ENCODE measurements around the gene DNAJA4. TPM values are rescaled to one million over a fixed set of nuclear protein-coding genes. Genes with fewer than 3 reads are reported as not detected.

Gene DNAJA4
- polyA plus RNA-seq, 2 of the 4 experiments (the other 2 are of a cell fraction) = 0.05 to 0.13 TPM

GRCh38 chr15:78259232-78259631 is 5.1 kb upstream of the DNAJA4 start:
- 35% methylated on average over 3 of the region's 3 CpGs for WGBS (ENCODE audit: missing lambda C conversion rate)
- FAIRE-seq (no peak), DNase-seq (ENCODE audit: low read depth in 1 of 2, low spot score in 1 of 2) (no peak), ATAC-seq (no peak)
- no peak for TF ChIP-seq TP53 (CRISPR knock-in tag; IDR thresholded peaks at IDR 0.05)
- TF ChIP-seq ZNF302 (CRISPR knock-in tag; IDR thresholded peaks at IDR 0.05) = no peak
- TF ChIP-seq NFE2L2 (conservative IDR thresholded peaks at IDR 0.05; ENCODE audit: low read length) = no peak
- TF ChIP-seq ZC3H11A (IDR thresholded peaks at IDR 0.05) = no peak
- no peak for TF ChIP-seq CHD2 (IDR thresholded peaks at IDR 0.05; ENCODE audit: low read length, partially characterized antibody)
- no peak for TF ChIP-seq RARB (CRISPR knock-in tag; IDR thresholded peaks at IDR 0.05)
- TF ChIP-seq MAZ (IDR thresholded peaks at IDR 0.05; ENCODE audit: borderline replicate concordance, low read depth, low read length) = no peak
- no peak for TF ChIP-seq USF2 (IDR thresholded peaks at IDR 0.05)
- no peak for TF ChIP-seq POLR2A (IDR thresholded peaks at IDR 0.05; ENCODE audit: low read length)
- TF ChIP-seq BCL3 (IDR thresholded peaks at IDR 0.05) = no peak
- TF ChIP-seq RFX5 (IDR thresholded peaks at IDR 0.05) = no peak
- TF ChIP-seq FOSB (CRISPR knock-in tag; IDR thresholded peaks at IDR 0.05) = no peak
- no peak for TF ChIP-seq HOXB5 (CRISPR knock-in tag; IDR thresholded peaks at IDR 0.05)
- no peak overlapping the region for H3K4me3 ChIP-seq
- no peak overlapping the region for H3K4me2 ChIP-seq
- CTCF ChIA-PET = interaction anchor here (1.1 to 3.1 kb wide), 2 partner anchors 17 to 82 kb away, joined by 4 to 26 read pairs; no protein-coding TSS in a partner anchor
- H3K9me3 ChIP-seq = no peaks in the 10 kb centered on the region
- H3K27ac ChIP-seq = no peak overlapping the region
- H3K4me1 ChIP-seq = no peaks in the 10 kb centered on the region
- POLR2A ChIA-PET = no interaction called here

- H3K4me2 ChIP-seq = no peak overlapping the region
- 58% methylated on average over 2 of the region's 2 CpGs for WGBS (ENCODE audit: missing lambda C conversion rate)
- no peak for FAIRE-seq
- no peaks in the 10 kb centered on the region for H3K4me1 ChIP-seq
- CTCF ChIA-PET = interaction anchor here (0.6 to 2.4 kb wide), 7 partner anchors 16 to 260 kb away, joined by 3 to 11 read pairs (median 4); no protein-coding TSS in a partner anchor
- no peak for DNase-seq (ENCODE audit: low read depth in 1 of 2, low spot score in 1 of 2)
- H3K9me3 ChIP-seq = no peaks in the 10 kb centered on the region
- POLR2A ChIA-PET = no interaction called here
- no peak overlapping the region for H3K27ac ChIP-seq
- TF ChIP-seq HOXB13 (CRISPR knock-in tag; IDR thresholded peaks at IDR 0.05; ENCODE audit: low read depth) = no peak
- no peak for TF ChIP-seq HMGXB4 (CRISPR knock-in tag; IDR thresholded peaks at IDR 0.05; ENCODE audit: borderline replicate concordance)
- no peak for TF ChIP-seq HES2 (IDR thresholded peaks at IDR 0.05)
- TF ChIP-seq ATOH8 (CRISPR knock-in tag; IDR thresholded peaks at IDR 0.05; ENCODE audit: low read depth) = no peak
- no peak for TF ChIP-seq RCOR1 (IDR thresholded peaks at IDR 0.05; ENCODE audit: low read depth, low read length)
- no peak for TF ChIP-seq CBX2 (IDR thresholded peaks at IDR 0.05; ENCODE audit: borderline replicate concordance, low read depth)
- TF ChIP-seq BCL3 (IDR thresholded peaks at IDR 0.05) = no peak
- H3K4me3 ChIP-seq = no peak overlapping the region
- ATAC-seq = no peak
Measured at GRCh38 chr15:78260489-78260888, 3.9 kb upstream of the DNAJA4 start.

Measured in A549 (cell line).